ENCODE results near the gene IRF4. TPM values are rescaled to one million over a fixed set of nuclear protein-coding genes. Genes with fewer than 3 reads are reported as not detected.

IRF4 gene
- total RNA-seq, 1 experiment from 2014 or later: not detected

DNA sequence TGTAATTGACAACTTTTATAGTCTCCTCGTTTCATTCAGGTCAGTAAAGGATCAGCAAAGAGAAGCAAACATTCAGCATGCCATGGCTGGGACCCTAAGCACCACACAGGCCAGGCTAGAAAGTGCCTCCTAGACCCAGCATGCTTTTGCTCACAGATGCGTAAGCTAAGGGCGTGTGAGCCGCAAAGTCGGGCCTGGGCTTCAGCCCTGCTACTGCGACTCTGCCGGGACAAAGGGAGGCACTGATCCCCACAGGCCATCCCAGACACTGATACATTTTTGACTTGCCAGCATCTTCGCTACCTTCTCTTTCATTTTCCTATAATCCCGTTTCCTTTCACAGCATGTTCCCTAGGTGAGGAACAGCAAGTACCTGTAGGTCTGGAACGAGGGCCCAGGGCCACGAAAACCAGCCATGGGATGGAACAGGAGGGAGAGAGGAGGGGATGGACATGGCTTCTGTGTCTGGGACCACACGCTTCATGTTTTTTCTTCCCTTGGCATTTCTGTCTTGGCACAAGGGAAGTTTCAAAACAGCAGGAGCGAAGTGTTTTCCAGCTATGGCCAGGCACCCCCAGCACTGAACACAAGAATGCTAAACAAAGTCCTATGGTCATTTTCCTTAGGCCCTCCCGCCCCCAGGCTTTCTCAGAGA lies 42.6 kb downstream of the IRF4 start:
- Histone ChIP-seq H3K9me3 (no peaks in the 10 kb centered on the region), H3K36me3 (no peaks in the 10 kb centered on the region), H3K4me3 (no peak overlapping the region), H3K27me3 (no peaks in the 10 kb centered on the region)
- no peak for DNase-seq

DNA sequence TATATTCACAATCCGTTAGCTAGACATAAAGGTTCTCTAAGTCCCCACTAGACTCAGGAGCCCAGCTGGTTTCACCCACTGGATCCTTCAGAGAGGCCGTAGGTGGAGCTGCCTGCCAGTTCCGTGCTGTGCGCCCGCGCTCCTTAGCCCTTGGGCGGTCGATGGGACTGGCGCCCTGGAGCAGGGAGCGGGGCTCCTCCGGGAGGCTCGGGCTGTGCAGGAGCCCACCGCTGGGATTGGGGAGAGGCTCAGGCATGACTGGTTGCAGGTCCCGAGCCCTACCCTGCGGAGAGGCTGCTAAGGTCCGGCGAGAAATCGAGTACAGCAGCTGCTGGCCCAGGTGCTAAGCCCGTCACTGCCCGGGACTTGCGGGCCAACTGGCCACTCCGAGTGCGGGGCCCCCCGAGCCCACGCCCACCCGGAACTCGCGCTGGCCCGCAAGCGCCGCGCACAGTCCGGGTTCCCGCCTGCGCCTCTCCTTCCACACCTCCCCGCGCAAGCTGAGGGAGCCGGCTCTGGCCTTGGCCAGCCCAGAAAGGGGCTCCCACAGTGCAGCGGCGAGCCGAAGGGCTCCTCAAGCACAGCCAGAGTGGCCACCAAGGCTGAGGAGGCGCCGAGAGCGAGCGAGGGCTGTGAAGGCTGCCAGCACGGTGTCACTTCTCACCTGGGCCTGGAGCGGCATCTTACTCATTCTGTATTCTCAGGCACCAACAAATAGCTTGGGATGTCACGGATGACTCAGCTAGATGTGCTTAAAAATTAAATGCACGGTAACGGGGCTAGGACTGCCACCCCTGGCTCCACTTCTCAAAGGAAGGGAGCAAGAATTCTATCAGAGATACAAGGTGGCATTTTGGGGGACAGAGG lies 44.1 kb downstream of the IRF4 start:
- H3K27me3 ChIP-seq: no peaks in the 10 kb centered on the region
- H3K36me3 ChIP-seq: no peaks in the 10 kb centered on the region
- no peaks in the 10 kb centered on the region for H3K9me3 ChIP-seq
- no peak overlapping the region for H3K4me3 ChIP-seq
- DNase-seq: no peak

DNA sequence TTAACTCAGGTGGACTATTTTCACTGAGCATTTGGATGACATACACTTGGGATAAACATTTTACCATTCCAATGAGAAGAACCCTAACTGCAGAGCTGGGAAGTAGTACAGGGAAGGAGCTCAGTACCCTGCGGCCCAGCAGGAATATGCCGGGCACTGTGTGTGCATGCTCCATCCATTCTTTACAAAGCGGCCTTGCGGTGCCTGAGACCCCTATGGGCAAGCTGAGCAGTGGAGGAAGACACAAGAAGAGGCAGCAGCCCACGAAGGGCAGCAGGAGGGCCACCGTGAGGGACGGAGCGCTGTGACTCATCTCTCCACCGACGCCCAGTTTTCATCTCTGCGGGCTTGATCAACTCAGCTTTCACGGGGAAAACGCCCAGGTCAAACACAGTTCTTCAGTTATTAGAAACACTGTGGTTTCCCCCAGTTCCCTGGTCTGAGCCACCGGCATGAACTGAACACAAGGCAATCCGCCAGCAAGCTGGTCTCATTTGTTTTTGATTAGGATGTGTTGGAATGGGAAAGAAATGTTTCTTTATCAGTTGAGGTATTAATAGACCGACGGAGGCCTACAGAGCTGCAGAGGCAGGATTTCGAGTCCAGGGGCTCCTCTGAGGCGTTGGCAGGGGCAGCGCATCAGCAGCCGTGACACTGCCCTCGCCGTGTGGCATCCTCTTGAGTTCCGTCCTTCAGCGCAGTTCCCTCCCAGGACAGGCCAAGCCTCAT lies 44.9 kb downstream of the IRF4 start:
- Histone ChIP-seq H3K27me3 (no peaks in the 10 kb centered on the region), H3K4me3 (no peak overlapping the region), H3K36me3 (no peaks in the 10 kb centered on the region), H3K9me3 (no peaks in the 10 kb centered on the region)
- peak; percentile 41 for DNase-seq

DNA sequence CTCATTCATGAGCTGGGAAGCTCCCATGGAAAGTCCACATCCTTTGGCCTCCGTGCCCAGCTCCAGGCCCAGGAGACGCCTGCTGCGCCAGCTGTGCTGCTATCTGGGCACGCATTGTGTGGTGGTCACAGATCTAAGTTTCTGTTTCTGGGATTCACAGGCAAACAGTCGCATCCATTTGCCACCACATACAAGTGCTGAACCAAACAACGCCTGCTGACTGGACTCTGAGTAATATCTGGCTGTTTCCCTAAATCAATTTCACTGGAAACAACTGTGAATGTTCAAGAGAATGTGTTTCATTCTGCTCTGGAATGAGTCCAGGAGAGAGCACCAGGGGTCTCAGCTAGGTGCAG lies 45.5 kb downstream of the IRF4 start:
- H3K36me3 ChIP-seq: no peaks in the 10 kb centered on the region
- H3K4me3 ChIP-seq: no peak overlapping the region
- peak; percentile 70 for DNase-seq
- H3K9me3 ChIP-seq: no peaks in the 10 kb centered on the region
- H3K27me3 ChIP-seq: no peaks in the 10 kb centered on the region

DNA sequence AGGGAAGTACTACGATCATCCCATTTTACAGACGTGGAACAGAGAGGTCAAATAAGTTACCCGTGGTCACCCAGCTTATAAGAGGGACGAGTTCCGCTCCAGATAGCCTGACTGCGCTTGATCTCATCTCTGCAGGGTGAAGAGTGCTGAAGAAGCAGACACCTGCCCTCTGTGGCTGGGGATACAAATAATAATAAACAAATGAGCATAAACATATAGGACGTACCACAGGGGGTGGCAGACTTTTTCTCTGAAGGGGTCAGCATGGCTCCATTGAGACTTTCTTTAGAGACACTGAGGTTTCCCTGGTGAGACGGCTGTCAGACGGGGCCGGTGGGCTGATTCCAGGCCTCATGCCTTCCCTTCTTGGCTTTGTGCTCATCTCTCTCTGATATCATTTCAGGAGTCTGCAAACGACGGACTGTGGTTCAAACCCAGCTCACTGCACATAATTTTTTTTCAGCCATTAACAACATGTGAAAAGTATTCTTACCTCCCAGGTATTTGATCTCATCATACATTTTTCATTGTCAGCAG lies 47.1 kb downstream of the IRF4 start:
- no peaks in the 10 kb centered on the region for H3K9me3 ChIP-seq
- no peaks in the 10 kb centered on the region for H3K36me3 ChIP-seq
- H3K27me3 ChIP-seq: no peaks in the 10 kb centered on the region
- DNase-seq: no peak
- no peak overlapping the region for H3K4me3 ChIP-seq

DNA sequence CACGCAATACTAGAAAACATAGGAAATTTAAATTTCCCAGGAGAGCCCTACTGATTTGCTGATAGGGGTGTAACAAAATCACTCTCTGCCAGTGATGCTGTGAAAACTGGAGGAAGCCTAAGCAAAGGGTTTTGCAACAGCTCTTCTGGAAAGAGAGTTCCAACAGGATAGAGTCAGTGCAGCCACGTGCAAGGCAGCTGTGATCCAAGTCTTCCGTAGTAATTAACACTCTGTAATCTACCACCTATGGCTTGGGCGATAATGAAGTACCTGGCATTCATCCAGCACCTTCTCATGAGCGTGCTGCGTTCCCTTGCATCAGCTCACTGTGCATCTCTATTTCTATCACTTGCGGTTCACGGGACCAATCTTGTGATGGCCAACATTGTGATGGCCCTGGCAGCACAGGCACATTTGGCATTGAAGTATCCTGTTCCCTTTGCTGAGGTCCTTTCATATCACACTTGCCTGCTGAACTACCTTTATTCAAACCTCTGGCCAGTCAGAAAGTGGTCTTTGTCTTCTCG lies 48.2 kb downstream of the IRF4 start:
- no peaks in the 10 kb centered on the region for H3K9me3 ChIP-seq
- no peak overlapping the region for H3K4me3 ChIP-seq
- H3K36me3 ChIP-seq: no peaks in the 10 kb centered on the region
- no peaks in the 10 kb centered on the region for H3K27me3 ChIP-seq
- DNase-seq: no peak

DNA sequence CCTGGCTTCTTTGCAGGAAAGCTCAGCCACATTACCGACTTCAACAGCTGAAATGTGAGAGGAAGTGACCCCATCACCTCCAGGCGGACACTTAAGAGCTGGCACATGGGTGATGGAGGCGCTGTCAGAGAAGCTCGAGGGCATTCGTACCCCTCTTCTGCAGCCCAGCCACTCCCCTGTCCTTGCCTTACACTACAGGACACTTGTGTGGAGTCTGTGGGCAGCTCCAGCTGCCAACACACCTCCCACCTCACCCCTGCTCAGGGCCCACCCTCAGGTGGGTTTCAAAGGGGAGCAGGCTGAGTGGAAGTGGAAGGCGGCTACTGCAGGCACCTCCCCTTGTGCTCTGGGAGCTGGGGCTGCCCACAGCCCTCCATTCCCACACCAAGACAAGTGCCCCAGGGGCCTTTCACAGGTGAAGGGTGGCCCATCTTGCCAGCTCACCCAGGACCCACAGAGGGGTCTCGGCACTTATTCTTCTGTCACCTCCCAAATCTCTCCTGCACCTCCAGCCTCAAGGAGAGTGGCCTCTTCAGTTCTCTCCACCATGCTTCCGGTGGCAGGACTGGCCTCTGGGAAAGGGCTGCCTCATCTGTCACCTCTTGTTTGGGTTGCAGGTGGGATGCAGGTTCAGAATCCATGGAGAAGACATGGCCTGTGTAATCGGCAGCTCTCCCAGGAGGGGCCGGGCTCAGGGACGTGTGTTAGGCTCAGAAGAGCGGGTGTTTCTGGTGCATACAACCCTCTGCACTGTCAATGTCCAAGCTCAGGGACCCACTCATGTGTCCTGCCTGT lies 49.8 kb downstream of the IRF4 start:
- no peaks in the 10 kb centered on the region for H3K27me3 ChIP-seq
- no peak for DNase-seq
- H3K9me3 ChIP-seq: no peaks in the 10 kb centered on the region
- H3K4me3 ChIP-seq: no peak overlapping the region
- H3K36me3 ChIP-seq: no peaks in the 10 kb centered on the region

DNA sequence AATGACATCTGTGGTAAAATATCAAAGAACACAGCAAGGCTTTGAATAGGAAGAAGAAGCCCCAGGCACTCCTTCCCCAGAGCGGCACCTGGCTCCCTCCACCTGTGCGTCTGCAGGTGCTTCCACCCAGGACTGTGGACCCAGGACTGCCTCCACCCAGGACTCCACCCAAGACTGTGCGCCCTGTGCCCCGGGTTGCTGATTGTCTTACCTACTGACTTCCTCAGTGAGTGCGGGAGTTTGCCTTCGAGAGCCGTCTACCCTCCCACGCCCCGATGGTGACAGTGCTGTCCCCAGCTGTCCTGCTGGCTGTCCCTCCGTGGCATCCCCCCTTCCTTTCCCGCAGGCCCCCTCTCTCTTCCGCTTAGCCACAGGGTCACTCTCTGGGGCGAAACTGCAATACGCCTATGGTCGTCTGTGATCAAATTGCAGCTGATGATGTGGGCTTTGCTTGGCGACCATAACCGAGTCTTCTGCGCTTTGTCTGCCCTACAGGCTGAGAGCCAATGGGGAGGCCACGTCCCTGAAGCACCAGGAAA lies 52.1 kb downstream of the IRF4 start:
- no peak overlapping the region for H3K4me3 ChIP-seq

DNA sequence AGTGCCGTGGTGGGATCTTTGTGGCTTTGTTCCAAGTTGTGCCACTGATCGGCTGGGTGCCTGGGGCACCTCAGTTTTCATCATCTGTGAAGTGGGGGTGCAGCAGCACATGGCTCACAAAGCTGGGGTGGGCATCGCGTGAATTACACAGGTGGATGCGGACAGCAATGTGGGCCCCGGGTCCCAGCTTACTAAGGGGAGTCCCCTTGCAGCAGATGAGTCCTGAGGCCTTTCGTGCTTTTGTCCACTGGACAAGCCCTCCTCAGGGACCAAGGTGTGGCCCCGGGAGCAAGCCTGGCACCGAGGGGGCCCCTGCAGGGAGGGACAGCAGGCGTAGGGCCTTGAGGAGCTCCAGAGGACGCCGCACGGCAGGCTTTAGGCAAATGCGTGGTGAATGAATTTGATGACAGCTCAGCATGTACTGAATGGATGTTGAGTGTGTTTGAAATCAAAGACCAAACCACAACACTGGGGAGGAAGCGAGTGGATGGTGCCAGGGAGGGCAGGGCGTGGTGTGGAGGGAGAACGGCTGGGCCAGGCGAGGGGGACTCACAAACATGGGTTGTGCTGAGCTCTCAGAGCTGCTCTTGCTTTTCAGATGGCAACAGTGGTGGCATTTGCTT lies 53.2 kb downstream of the IRF4 start:
- no peak overlapping the region for H3K4me3 ChIP-seq
- H3K9me3 ChIP-seq: no peaks in the 10 kb centered on the region
- no peak for DNase-seq
- H3K36me3 ChIP-seq: no peaks in the 10 kb centered on the region
- no peaks in the 10 kb centered on the region for H3K27me3 ChIP-seq

More for the DNA sequence above, 52.1 kb downstream of the IRF4 start:
- no peaks in the 10 kb centered on the region for H3K9me3 ChIP-seq
- no peak for DNase-seq
- no peaks in the 10 kb centered on the region for H3K36me3 ChIP-seq
- H3K27me3 ChIP-seq: no peaks in the 10 kb centered on the region

DNA sequence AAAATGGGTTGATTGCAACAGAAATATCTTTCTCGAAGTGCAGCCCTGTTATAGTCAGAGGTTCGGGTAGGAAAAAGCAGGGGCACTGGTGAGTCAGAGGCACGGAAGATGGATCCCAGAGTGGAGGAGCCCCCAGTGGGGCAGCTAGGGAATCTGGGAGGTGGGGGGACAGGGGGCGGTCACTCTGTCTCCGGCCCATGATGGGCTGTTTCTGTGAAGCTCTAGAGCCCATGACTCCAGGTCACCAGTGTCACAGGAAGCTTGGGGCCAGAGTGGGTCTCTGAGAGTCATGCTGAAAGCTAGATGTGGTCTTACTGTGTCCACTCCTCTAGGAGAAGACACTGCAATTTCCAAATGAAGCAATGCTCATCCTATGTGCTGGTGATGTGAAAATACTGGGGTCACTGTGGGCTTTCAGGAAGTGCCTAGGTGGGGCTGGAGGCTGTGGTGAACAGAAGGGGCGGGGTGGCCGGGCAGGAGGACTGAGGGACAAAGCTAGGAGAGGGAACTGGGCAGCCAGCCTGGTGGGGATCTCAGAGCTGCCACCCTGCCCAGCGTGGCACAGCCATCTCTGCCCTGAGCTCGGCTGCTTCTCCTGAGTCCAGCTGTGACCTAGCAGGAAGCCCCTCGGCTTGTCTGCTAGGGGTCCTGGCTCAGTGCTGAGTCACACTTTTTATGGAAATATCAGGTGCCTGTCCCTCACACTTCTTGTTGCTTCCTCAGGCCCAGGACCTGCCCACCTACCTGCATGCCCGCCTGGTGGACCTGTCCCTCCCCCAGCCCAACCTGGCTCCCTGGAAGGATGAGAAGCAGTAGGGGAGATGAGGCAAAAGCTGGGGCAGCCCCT lies 54.2 kb downstream of the IRF4 start:
- Histone ChIP-seq H3K27me3 (no peaks in the 10 kb centered on the region), H3K9me3 (no peaks in the 10 kb centered on the region), H3K4me3 (no peak overlapping the region), H3K36me3 (no peaks in the 10 kb centered on the region)
- no peak for DNase-seq

DNA sequence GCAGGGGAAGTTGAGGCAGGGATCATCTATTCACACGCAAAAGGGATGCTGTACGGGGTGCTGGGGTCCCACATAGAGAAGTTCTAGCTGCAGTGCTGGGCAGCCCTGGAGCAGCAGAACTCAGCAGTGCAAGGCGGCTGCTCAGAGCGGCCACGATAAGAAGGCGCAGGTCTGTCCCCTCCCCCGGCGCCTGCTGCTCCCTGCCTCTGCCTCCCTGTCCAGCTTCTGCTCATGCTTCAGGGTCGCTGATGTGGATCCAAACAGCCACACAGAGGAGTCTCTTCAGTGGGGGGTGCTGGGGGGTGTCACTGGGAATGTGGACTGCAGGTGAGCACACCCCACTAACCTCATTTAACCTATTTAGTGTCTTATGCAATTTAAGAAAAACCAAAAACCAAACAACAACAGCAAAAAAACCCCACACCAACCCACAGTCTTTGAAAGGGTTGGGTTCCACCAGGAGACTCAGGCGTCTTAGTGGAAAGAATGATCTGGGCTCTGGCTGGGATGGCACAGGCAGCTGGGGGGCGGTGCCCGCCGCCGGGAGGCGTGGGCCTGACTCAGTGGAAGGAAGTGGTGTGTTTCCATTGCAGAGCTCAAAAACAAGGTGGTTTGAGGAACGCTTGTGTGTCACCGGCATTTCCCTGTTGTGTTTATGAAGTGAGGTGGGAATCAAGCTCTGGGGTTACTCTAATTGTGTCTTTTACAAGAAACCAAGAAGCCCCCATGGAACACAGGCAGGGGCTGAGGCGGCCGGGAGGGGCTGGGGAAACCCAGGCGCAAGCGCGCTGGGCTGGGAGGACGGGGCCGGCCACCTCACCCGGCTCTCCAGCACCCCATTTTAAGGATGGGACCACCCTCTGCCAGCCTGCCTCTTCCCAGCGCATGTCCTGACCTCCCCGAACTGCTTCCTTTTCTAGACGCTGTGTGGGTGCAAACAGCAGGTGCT lies 55.1 kb downstream of the IRF4 start:
- peak; percentile 15 for DNase-seq
- Histone ChIP-seq H3K27me3 (no peaks in the 10 kb centered on the region), H3K9me3 (no peaks in the 10 kb centered on the region), H3K4me3 (no peak overlapping the region), H3K36me3 (no peaks in the 10 kb centered on the region)

DNA sequence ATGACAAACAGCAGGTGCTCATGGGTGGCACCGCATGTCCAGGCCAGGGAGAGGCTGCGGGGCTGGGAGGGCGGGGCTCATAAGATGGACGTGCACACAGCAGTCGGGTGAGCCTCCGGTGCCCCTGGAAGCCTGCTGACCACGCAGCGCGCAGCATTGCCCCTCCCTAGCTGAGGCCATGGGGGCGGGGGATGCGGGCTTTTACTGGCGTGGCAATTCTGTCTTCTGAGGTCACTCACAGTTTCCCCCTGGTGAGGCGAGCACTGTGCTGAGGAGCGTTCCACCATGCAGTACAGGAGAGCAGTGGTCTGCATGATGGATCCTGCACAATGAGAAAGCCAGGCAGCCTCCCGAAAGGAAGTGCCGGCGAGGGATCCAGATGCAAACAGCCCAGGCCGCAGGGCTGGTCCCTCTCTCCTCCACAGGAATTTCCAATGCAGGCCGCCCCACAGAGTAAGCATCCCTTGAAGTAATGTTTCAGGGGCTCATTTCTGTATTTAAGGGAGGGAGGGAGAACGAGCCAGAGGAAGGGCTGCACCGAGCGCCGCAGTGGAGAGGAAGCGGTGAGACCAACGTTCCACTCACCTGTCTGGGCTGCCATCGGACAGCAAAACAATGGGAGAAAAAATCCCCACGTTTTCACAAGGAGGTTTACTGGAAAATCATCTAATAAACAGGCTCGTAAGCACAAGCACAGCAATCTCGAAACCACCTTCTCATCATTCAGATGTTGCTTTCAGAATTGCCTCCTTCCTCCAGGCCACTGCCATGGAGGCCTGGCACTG lies 56.0 kb downstream of the IRF4 start:
- H3K36me3 ChIP-seq: no peaks in the 10 kb centered on the region
- H3K9me3 ChIP-seq: no peaks in the 10 kb centered on the region
- no peaks in the 10 kb centered on the region for H3K27me3 ChIP-seq
- no peak overlapping the region for H3K4me3 ChIP-seq
- no peak for DNase-seq

DNA sequence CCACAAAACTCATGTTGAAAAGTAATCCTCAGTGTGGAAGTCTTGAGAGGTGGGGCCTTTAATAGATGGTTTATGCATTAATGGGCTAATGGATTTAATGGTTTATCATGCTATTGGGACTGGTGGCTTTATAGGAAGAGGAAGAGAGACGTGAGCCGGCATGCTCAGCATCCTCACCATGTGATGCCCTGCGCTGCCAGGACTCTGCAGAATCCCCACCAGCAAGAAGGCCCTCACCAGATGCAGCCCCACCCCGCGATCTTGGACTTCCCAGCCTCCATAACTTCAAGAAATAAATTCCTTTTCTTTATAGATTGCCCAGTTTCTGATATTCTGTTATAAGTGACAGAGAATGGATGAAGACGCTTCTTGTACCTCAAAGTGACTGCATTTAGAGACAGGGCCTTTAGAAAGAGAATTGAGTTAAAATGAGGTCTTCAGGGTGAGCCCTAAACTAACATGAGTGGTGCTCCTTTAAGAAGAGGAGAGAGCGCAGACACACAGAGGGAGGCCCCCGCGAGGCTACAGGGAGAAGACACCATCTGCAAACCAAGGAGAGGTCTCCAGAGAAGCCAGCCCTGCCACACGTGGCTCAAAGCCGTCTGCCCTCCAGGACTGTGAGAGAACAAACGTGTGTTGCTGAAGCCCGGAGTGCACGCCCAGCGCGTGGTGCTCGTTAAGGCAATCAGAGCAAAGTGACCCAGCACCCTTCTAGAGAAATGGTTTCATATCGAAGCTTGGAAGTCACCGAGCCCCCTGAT lies 56.9 kb downstream of the IRF4 start:
- Histone ChIP-seq H3K9me3 (no peaks in the 10 kb centered on the region), H3K27me3 (no peaks in the 10 kb centered on the region), H3K36me3 (no peaks in the 10 kb centered on the region), H3K4me3 (no peak overlapping the region)
- DNase-seq: no peak
